NCI-H146 treated with DMSO at 0.1 percent for 48 hours (cell line): ENCODE measurements around the gene PITPNB.
A peak's percentile ranks its signal among the peaks of the same experiment; 100 is the strongest.

Experiments
- DNase-seq: peaks from one replicate; lab custom pipeline; 2025; ENCODE audit not compliant: unreplicated experiment; lab: John Stamatoyannopoulos, UW

The PITPNB gene

DNA sequence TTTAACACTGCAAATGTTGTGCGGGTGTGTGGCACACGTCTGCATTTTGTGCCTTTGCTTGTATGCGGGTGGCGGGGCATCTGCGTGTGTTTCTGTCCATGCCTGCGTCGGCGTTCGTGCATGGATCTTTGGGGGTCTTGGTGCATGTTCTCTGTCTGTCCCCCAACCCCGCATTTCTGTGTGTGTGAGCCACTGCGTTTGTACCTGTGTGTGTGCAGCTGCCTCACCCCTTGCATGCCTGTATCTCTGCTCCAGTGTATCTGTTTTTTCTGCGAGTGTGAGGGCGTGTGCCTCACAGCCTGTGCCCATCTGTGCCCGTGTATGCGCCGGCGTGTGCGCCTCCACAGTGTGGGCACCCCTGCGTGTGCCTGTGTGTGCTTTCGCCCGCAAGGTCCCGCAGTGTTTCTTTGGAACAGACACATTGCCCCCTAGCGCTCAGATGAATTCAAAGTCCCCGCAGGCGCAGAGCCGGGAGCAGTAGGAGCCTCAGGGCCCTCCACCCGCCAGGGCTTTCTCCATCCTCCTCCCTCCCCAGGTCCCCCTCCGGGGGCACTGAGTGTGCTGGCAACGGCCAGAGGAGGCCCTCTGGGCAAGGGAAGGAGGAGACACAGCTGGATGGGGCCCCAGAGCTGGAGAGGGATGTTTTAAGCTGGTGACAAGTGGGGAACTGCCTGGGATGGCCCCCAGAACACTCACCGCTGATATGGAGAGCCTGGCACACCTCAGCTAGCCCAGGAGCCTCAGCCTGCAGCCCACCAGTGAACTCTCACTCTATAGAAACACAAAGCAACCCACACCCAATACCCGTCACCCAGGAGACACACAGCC lies 114.4 kb downstream of the PITPNB start:
- DNase-seq: peak; percentile 6

DNA sequence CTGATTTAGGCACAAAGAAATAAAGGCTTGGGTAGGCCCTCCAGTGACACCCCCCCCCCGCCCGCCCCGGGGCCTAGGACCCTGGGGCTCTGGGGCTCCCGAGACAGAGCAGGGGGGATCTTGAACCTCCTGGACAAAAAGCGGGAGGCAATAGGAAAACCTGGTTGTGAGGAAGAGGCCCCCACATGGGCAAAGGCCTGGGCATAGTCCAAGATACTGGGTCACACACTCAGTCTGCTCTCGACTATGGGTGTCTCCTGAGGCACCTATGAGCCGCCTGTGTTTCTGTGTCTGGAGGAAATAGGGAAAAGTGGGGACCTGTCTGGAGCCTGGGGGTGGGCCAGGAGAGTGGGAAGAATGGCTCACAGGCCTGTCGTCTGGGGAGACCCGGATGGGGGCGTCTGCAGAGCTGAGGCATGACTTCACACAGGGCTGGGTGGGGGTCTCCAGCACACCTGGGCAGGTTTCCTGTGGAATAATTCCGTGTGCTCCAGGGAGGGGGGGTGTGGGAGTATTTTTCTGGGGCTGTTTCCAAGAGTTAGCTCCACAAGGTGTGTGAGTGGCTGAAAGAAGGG lies 115.1 kb downstream of the PITPNB start:
- DNase-seq: no peak

DNA sequence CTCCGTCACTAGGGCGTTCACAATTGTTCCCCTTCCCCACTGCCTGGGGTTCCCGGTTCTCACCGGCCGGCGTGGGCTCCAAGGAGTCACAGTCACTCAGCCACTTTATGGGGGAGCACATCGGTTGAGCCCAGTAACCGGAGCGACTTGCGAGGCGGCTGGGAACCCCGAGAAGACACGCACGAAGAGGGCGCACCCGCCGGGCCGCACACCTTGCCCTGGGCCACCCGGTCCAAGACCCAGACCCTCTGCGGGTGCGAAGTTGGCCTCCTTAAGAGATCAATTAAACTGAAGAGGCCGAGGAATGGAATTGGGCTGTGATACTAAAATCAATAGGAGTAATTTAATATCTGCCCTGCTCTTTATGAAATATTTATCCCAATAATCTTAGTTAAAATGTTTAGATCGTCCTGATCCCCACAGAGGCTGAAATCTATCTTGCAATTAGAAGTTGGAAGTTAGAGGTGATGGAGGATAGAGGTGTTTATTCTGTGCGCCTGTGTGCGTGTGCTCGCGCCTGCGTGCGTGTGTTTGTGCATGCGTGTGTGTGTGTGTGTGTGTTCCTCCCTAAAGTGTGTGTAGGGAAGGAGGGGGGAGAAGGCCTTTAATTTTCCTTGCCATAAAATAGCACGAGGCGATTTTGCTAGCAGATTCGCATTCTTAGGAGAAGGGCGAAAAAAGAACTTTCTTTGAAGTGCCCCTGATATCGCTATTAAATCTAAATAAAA lies 116.5 kb downstream of the PITPNB start:
- DNase-seq: no peak
